Neural cell (in vitro differentiated cells): ENCODE results near the gene TMBIM6.

Source experiments
- EZH2 ChIP-seq: fragments of 200-600, 300-800 bp; shearing (Covaris generic), sonication (generic); IDR thresholded peaks from 2 replicates; pipeline ENCODE4 v1.6.1; 2014; ENCODE audit warnings: antibody characterized with exemption, low read length, borderline replicate concordance, mild to moderate bottlenecking; ENCODE audit not compliant: insufficient read depth, poor library complexity, severe bottlenecking
- TF ChIP-seq, protein P1 (sequence below): fragments of 450-650 bp; IDR thresholded peaks from 2 replicates; pipeline ENCODE4 v1.5.1; 2014; ENCODE audit warnings: antibody characterized with exemption, mild to moderate bottlenecking, moderate library complexity; ENCODE audit not compliant: poor library complexity, severe bottlenecking

DNA sequence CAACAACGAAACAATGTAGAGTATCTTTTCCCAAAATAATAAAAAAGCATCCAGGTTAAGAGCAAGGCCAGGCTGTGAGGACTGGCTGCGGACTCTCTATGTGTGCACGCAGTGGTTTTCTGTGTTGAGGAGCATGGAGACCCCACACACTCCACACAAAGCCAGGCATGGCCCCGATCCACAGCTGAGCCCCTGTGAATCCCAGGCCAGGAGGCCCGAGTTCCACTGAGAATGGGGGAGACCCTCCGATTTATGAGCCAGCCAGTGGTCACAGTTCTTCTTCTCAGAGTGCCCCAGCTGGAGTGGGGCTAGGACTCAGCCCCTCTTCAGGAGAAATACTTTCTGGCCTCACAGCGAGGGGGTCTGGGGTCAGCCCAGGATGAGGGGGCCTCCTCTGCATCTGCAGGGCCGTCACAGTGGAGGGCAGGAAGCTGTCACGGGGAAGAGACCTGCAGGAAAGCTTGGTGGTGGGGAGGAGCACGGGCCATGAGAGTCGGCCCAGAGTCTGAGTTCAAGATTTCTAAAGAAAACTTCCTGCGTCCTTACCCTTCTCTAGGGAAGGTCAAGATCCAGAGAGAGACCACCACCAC, 66.7 kb downstream of the TMBIM6 start:
- TF ChIP-seq, protein P1, sequence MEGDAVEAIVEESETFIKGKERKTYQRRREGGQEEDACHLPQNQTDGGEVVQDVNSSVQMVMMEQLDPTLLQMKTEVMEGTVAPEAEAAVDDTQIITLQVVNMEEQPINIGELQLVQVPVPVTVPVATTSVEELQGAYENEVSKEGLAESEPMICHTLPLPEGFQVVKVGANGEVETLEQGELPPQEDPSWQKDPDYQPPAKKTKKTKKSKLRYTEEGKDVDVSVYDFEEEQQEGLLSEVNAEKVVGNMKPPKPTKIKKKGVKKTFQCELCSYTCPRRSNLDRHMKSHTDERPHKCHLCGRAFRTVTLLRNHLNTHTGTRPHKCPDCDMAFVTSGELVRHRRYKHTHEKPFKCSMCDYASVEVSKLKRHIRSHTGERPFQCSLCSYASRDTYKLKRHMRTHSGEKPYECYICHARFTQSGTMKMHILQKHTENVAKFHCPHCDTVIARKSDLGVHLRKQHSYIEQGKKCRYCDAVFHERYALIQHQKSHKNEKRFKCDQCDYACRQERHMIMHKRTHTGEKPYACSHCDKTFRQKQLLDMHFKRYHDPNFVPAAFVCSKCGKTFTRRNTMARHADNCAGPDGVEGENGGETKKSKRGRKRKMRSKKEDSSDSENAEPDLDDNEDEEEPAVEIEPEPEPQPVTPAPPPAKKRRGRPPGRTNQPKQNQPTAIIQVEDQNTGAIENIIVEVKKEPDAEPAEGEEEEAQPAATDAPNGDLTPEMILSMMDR = no peak
- no peak for TF ChIP-seq EZH2
